ENCODE results near the gene LUC7L3. TPM values are rescaled to one million over a fixed set of nuclear protein-coding genes. Genes with fewer than 3 reads are reported as not detected.

LUC7L3 gene
- total and polyA plus RNA-seq, 2 donors (not counting 3 experiments of a cell fraction or from before 2014, with no cell fraction given) = 70.9 to 113 TPM

DNA sequence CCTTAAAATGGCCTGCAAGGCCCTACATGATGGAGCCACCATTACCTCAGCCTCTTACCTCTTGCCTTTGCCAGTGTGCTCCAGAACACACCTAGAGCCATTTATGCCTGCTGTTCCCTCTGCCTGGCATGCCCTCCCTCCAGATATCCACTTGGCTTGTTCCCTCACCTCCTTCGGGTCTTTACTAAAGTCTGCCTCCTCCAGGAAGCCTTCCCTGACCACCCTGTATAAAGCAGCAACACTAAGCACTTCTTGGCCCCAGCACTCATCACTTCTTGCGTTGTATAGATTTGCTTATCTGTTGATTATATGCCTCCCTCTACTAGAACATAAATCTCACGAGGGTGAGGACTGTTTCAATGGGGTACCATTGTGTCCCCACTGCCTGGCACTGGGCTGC lies 37.0 kb upstream of the LUC7L3 start:
- Histone ChIP-seq H2AFZ (ENCODE audit: low read depth, low read length) (no peak overlapping the region), H3K9me1 (replicated peaks; ENCODE audit: control insufficient read depth, extremely low read depth, insufficient read depth, low read length) (no peaks in the 10 kb centered on the region), H3K4me3 (replicated peaks in 1 of 3; ENCODE audit: insufficient read depth in 1 of 3, low read depth in 1 of 3, low read length in 3 of 3) (no peak overlapping the region), H3K4me1 (ENCODE audit: control insufficient read depth, extremely low read depth, insufficient read depth, low read length) (peaks cover 3% of the 10 kb centered on the region), H3K27ac (ENCODE audit: insufficient read depth, low read depth, low read length) (no peak overlapping the region), H4K20me1 (replicated peaks; ENCODE audit: control insufficient read depth, extremely low read depth, insufficient read depth, low read length) (no peaks in the 10 kb centered on the region), H3K9me3 (replicated peaks; ENCODE audit: control insufficient read depth, insufficient read depth, low read length) (no peaks in the 10 kb centered on the region), H3K9ac (replicated peaks; ENCODE audit: extremely low read depth, insufficient read depth, low read length) (no peak overlapping the region), H3K79me2 (ENCODE audit: control insufficient read depth, insufficient read depth, low read length) (no peaks in the 10 kb centered on the region), H3K27me3 (ENCODE audit: control insufficient read depth in 2 of 2, insufficient read depth in 2 of 2, low read length in 2 of 2) (no peaks in the 10 kb centered on the region), H3K36me3 (ENCODE audit: control insufficient read depth in 2 of 2, extremely low read depth in 1 of 2, insufficient read depth in 2 of 2, low read length in 2 of 2) (no peaks in the 10 kb centered on the region), H3K4me2 (ENCODE audit: insufficient read depth, low read length) (no peak overlapping the region)
- CTCF ChIA-PET = interaction anchor here (1.5 to 7.9 kb wide), 6 partner anchors 13 to 133 kb away, joined by 5 to 105 read pairs (median 16); no protein-coding TSS in a partner anchor
- dilution Hi-C loops (cut with MboI; ENCODE audit: extremely low pct_ligation_motif_present, low sequenced_read_pairs) (no loop called here), intact Hi-C loops (cut with micrococcal nuclease) (no loop called here)
- POLR2A ChIA-PET = no interaction called here
- TF ChIP-seq MYC (IDR thresholded peaks at IDR 0.05; ENCODE audit: low read depth, low read length) (no peak), POLR2A (IDR thresholded peaks at IDR 0.05; ENCODE audit: low read depth, low read length) (no peak), POLR2AphosphoS5 (IDR thresholded peaks at IDR 0.05; ENCODE audit: insufficient read depth, low read depth, low read length) (no peak), EZH2 (IDR thresholded peaks at IDR 0.05; ENCODE audit: borderline replicate concordance, low read depth, low read length, severe bottlenecking) (no peak), JUN (IDR thresholded peaks at IDR 0.05; ENCODE audit: borderline replicate concordance, insufficient read depth, insufficient read length, low read depth) (no peak), GATA2 (IDR thresholded peaks at IDR 0.05; ENCODE audit: insufficient read depth, insufficient read length, low read depth, low read length) (no peak), FOS (IDR thresholded peaks at IDR 0.05; ENCODE audit: borderline replicate concordance, insufficient read depth, low read length) (no peak)
- TF ChIP-seq, protein P1, sequence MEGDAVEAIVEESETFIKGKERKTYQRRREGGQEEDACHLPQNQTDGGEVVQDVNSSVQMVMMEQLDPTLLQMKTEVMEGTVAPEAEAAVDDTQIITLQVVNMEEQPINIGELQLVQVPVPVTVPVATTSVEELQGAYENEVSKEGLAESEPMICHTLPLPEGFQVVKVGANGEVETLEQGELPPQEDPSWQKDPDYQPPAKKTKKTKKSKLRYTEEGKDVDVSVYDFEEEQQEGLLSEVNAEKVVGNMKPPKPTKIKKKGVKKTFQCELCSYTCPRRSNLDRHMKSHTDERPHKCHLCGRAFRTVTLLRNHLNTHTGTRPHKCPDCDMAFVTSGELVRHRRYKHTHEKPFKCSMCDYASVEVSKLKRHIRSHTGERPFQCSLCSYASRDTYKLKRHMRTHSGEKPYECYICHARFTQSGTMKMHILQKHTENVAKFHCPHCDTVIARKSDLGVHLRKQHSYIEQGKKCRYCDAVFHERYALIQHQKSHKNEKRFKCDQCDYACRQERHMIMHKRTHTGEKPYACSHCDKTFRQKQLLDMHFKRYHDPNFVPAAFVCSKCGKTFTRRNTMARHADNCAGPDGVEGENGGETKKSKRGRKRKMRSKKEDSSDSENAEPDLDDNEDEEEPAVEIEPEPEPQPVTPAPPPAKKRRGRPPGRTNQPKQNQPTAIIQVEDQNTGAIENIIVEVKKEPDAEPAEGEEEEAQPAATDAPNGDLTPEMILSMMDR (IDR thresholded peaks at IDR 0.05; ENCODE audit: extremely low read depth in 1 of 2, insufficient read depth in 1 of 2, low read depth in 1 of 2, low read length in 2 of 2) = no peak
- TF ChIP-seq, protein P2, sequence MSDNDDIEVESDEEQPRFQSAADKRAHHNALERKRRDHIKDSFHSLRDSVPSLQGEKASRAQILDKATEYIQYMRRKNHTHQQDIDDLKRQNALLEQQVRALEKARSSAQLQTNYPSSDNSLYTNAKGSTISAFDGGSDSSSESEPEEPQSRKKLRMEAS (IDR thresholded peaks at IDR 0.05; ENCODE audit: insufficient read depth, insufficient read length) = no peak
- no peak for DNase-seq (ENCODE audit: low read depth, low spot score)
- FAIRE-seq = no peak
- BruUV-seq (replicated peaks) = no TSS peak
